ENCODE results near the gene PSMB5. TPM values are rescaled to one million over a fixed set of nuclear protein-coding genes. Genes with fewer than 3 reads are reported as not detected.

The PSMB5 gene
- total and polyA plus RNA-seq, 12 donors, result 35.6 to 206 (median 122) TPM

- no peak for TF ChIP-seq CTCF (IDR thresholded peaks at IDR 0.05)
- Histone ChIP-seq H3K27ac (peak overlapping the region in 3 of 10 donors; percentile 8 to 45 (median 25)), H3K4me3 (no peak overlapping the region), H3K9me3 (no peaks in the 10 kb centered on the region), H3K27me3 (no peaks in the 10 kb centered on the region), H3K4me1 (peaks cover 15 to 47% (median 41%) of the 10 kb centered on the region in 9 donors), H3K36me3 (peaks cover 0 to 79% (median 38%) of the 10 kb centered on the region in 9 donors)
- DNase-seq, result no peak
- ATAC-seq, result peak in 1 of 8 donors; percentile 2
- intact Hi-C loops (cut with DNase I), result loop anchor here in 3 of 10 donors (2.0 to 10.0 kb wide), 5 partner anchors 38 to 485 kb away; partner anchors contain the start of gene DAD1 (in 1 of the 3)
- 84% methylated on average over 4 of the region's 4 CpGs for WGBS, 2 donors
Observed at GRCh38 chr14:23069413-23069806, 34.7 kb upstream of the PSMB5 start.

GRCh38 chr14:23068789-23069412, 34.2 kb upstream of the PSMB5 start:
- 27 to 28% methylated on average over 8 of the region's 8 CpGs for WGBS, 2 donors
- H3K9me3 ChIP-seq, result no peaks in the 10 kb centered on the region
- H3K27ac ChIP-seq, result peak overlapping the region in 4 of 10 donors; percentile 4 to 45 (median 16)
- peak; percentile 57 to 78 (median 68) for ATAC-seq
- intact Hi-C loops (cut with DNase I), result loop anchor here in 3 of 10 donors (2.0 to 10.0 kb wide), 5 partner anchors 38 to 484 kb away; partner anchors contain the start of gene DAD1 (in 1 of the 3)
- H3K4me3 ChIP-seq, result no peak overlapping the region
- TF ChIP-seq CTCF (IDR thresholded peaks at IDR 0.05), result peak; percentile 91 to 100 (median 98)
- peaks cover 0 to 79% (median 41%) of the 10 kb centered on the region in 9 donors for H3K36me3 ChIP-seq
- H3K27me3 ChIP-seq, result no peaks in the 10 kb centered on the region
- peaks cover 15 to 47% (median 41%) of the 10 kb centered on the region in 9 donors for H3K4me1 ChIP-seq
- DNase-seq, result peak in 1 of 2 donors; percentile 87

GRCh38 chr14:23067847-23068788, 33.4 kb upstream of the PSMB5 start:
- H3K27me3 ChIP-seq, result no peaks in the 10 kb centered on the region
- H3K4me1 ChIP-seq, result peaks cover 15 to 48% (median 38%) of the 10 kb centered on the region in 9 donors
- DNase-seq (no peak), ATAC-seq (peak in 1 of 8 donors; percentile 4)
- H3K27ac ChIP-seq, result no peak overlapping the region
- no peak overlapping the region for H3K4me3 ChIP-seq
- H3K36me3 ChIP-seq, result peaks cover 0 to 79% (median 45%) of the 10 kb centered on the region in 9 donors
- WGBS, 2 donors, result 75 to 80% methylated on average over 14 of the region's 14 CpGs
- no peaks in the 10 kb centered on the region for H3K9me3 ChIP-seq
- intact Hi-C loops (cut with DNase I), result loop anchor here in 3 of 10 donors (2.0 to 10.0 kb wide), 5 partner anchors 39 to 483 kb away; partner anchors contain the start of gene DAD1 (in 1 of the 3)
- no peak for TF ChIP-seq CTCF (IDR thresholded peaks at IDR 0.05)

Data from heart right ventricle (tissue), 16 donors.